NT2/D1 (cell line): Measurements from ENCODE around the gene BPNT1.

Source experiments
- DNase-seq: peaks from one replicate; pipeline ENCODE4 v3.0.0-alpha.2; 2011; ENCODE audit warnings: low read depth, low spot score
- H3K27me3 ChIP-seq: 2 replicates; pipeline ENCODE4 v1.6.0; 2011; ENCODE audit warnings: mild to moderate bottlenecking; ENCODE audit not compliant: insufficient read length, insufficient read depth
- H3K36me3 ChIP-seq: 2 replicates; pipeline ENCODE4 v1.6.1; 2011; ENCODE audit warnings: mild to moderate bottlenecking, low read length, mixed read lengths; ENCODE audit not compliant: insufficient read depth, insufficient read length
- H3K4me1 ChIP-seq: 2 replicates; pipeline ENCODE4 v1.5.1; 2011; ENCODE audit not compliant: insufficient read depth, insufficient read length
- H3K4me3 ChIP-seq: 2 replicates; pipeline ENCODE4 v1.5.1; 2011; ENCODE audit warnings: low read depth; ENCODE audit not compliant: insufficient read length
- H3K9ac ChIP-seq: 2 replicates; pipeline ENCODE4 v1.6.0; 2011; ENCODE audit warnings: low read depth; ENCODE audit not compliant: insufficient read length
- H3K9me3 ChIP-seq: 2 replicates; pipeline ENCODE4 v1.5.1; 2011; ENCODE audit warnings: mild to moderate bottlenecking, low read length; ENCODE audit not compliant: insufficient read depth
- SUZ12 ChIP-seq: IDR thresholded peaks from 2 replicates; pipeline ENCODE4 v1.6.1; 2011; ENCODE audit not compliant: insufficient read length, insufficient read depth; ENCODE audit errors: extremely low read depth
- YY1 ChIP-seq: IDR thresholded peaks from 2 replicates; pipeline ENCODE4 v1.6.1; 2011; ENCODE audit not compliant: insufficient read length, insufficient read depth
- ZNF274 ChIP-seq: IDR thresholded peaks from 2 replicates; pipeline ENCODE4 v1.6.1; 2011; ENCODE audit warnings: mild to moderate bottlenecking, low read depth, low read length

BPNT1 gene

GRCh38 chr1:220067269-220068204 is 22.1 kb downstream of the BPNT1 start:
- Histone ChIP-seq H3K4me1 (no peaks in the 10 kb centered on the region), H3K9me3 (no peaks in the 10 kb centered on the region), H3K36me3 (peaks cover 27% of the 10 kb centered on the region), H3K9ac (no peak overlapping the region), H3K4me3 (no peak overlapping the region), H3K27me3 (no peaks in the 10 kb centered on the region)
- no peak for TF ChIP-seq ZNF274
- TF ChIP-seq YY1: no peak
- no peak for TF ChIP-seq SUZ12
- no peak for DNase-seq

- H3K4me1 ChIP-seq: no peaks in the 10 kb centered on the region
- H3K4me3 ChIP-seq: no peak overlapping the region
- H3K9me3 ChIP-seq: no peaks in the 10 kb centered on the region
- no peaks in the 10 kb centered on the region for H3K27me3 ChIP-seq
- H3K36me3 ChIP-seq: peaks cover 36% of the 10 kb centered on the region
- H3K9ac ChIP-seq: no peak overlapping the region
- no peak for DNase-seq
- TF ChIP-seq SUZ12 (no peak), YY1 (no peak), ZNF274 (no peak)
Observed at GRCh38 chr1:220062629-220063028, 27.0 kb downstream of the BPNT1 start.

GRCh38 chr1:220060876-220061275 is 28.7 kb downstream of the BPNT1 start:
- Histone ChIP-seq H3K4me1 (no peaks in the 10 kb centered on the region), H3K4me3 (no peak overlapping the region), H3K36me3 (peaks cover 28% of the 10 kb centered on the region), H3K9me3 (no peaks in the 10 kb centered on the region), H3K9ac (no peak overlapping the region), H3K27me3 (no peaks in the 10 kb centered on the region)
- DNase-seq: no peak
- no peak for TF ChIP-seq SUZ12
- TF ChIP-seq ZNF274: no peak
- no peak for TF ChIP-seq YY1

- TF ChIP-seq SUZ12 (no peak), YY1 (no peak), ZNF274 (no peak)
Observed at GRCh38 chr1:220056374-220056773, 33.2 kb downstream of the BPNT1 start.

GRCh38 chr1:220046052-220046930 is 43.3 kb downstream of the BPNT1 start, which contains the start of gene EPRS1:
Gene EPRS1 (minus strand): TSS chr1:220046505. CDS start chr1:220046388, 117 bp downstream.
- peak; percentile 99 for DNase-seq
- TF ChIP-seq ZNF274: no peak
- no peak for TF ChIP-seq SUZ12
- TF ChIP-seq YY1: no peak
- Histone ChIP-seq H3K9ac (peak within 1 kb of the TSS; percentile 98), H3K27me3 (no peaks in the 10 kb centered on the region), H3K36me3 (peaks cover 8% of the 10 kb centered on the region), H3K4me1 (no peaks in the 10 kb centered on the region), H3K9me3 (no peaks in the 10 kb centered on the region), H3K4me3 (peak within 1 kb of the TSS; percentile 100)

More at GRCh38 chr1:220056374-220056773, 33.2 kb downstream of the BPNT1 start:
- Histone ChIP-seq H3K4me3 (no peak overlapping the region), H3K4me1 (no peaks in the 10 kb centered on the region), H3K9ac (no peak overlapping the region), H3K36me3 (peaks cover 21% of the 10 kb centered on the region), H3K27me3 (no peaks in the 10 kb centered on the region), H3K9me3 (no peaks in the 10 kb centered on the region)
- DNase-seq: no peak

- H3K4me3 ChIP-seq: peak overlapping the region; percentile 100
- peak overlapping the region; percentile 98 for H3K9ac ChIP-seq
- no peaks in the 10 kb centered on the region for H3K4me1 ChIP-seq
- peaks cover 8% of the 10 kb centered on the region for H3K36me3 ChIP-seq
- DNase-seq: no peak
- H3K27me3 ChIP-seq: no peaks in the 10 kb centered on the region
- H3K9me3 ChIP-seq: no peaks in the 10 kb centered on the region
- TF ChIP-seq SUZ12 (no peak), ZNF274 (no peak), YY1 (no peak)
Observed at GRCh38 chr1:220045356-220046051, 44.1 kb downstream of the BPNT1 start.
